Upper lobe of left lung (tissue), 4 donors: Measurements from ENCODE around the gene TEX36.

Source experiments
- CTCF ChIP-seq, 6 experiments: fragments of 450-650 bp in 4 of 6; fragments of 200-600 bp in 2 of 6; sonication (generic) in 2 of 6; IDR thresholded peaks; one replicate each; pipeline ENCODE4 v1.5.1; 2016 to 2019; ENCODE audit warnings: antibody characterized with exemption in 6 of 6
- EP300 ChIP-seq, 4 donors: sonication (generic); formaldehyde crosslinking; IDR thresholded peaks; one replicate each; pipeline ENCODE4 v1.5.1; 2017; ENCODE audit warnings: antibody characterized with exemption in 4 of 4, control low read depth in 2 of 4
- POLR2A ChIP-seq, 4 donors: fragments of 450-650 bp; IDR thresholded peaks; one replicate each; pipeline ENCODE4 v1.5.1; 2016 to 2017; ENCODE audit warnings: antibody characterized with exemption in 4 of 4, mild to moderate bottlenecking in 2 of 4
- POLR2AphosphoS5 ChIP-seq, 2 donors: sonication (generic); formaldehyde crosslinking; IDR thresholded peaks; one replicate each; pipeline ENCODE4 v1.5.1; 2017; ENCODE audit warnings: antibody characterized with exemption in 2 of 2

- TF ChIP-seq CTCF (IDR thresholded peaks at IDR 0.05) (no peak), POLR2A (IDR thresholded peaks at IDR 0.05) (no peak), POLR2AphosphoS5 (IDR thresholded peaks at IDR 0.05) (no peak), EP300 (IDR thresholded peaks at IDR 0.05) (no peak)
Measured at GRCh38 chr10:125627646-125628045, 55.3 kb downstream of the TEX36 start.
